T follicular helper cell (primary cell): ENCODE measurements around the gene LRRC3.

Experiments
- DNase-seq: peaks from one replicate; pipeline ENCODE4 v3.0.0-alpha.2; 2020; ENCODE audit warnings: low read depth

The LRRC3 gene

DNA sequence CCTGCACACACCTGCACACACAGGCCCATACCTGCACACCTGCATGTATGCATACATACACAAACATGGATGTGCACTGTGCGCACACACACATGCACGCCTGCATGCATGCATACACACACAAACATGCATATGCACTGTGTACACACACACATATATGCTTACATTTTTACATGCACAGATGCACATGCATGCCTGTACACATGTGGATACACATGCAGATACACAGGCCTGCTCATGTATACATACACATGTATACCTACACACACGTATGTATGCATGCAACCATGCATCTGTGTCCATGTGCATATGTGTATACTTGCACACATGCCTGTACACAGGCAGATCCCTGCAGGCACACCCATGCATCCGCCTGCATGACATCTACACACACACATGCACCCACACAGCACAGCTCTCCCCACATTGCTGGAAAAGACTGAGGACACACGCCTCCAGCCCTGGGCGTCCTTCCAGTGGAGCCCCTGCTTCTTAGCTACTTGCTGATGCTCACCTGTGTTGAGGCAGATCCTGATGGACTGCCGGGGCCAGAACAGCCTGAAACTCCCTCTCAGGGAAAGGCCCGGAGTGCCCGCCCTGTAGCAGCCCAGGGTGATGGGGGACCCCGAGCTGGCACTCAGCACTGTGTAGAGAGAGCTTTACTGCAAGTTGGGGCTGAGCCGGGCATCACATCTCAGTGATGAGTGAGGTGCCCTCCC is 56.1 kb downstream of the LRRC3 start:
- no peak for DNase-seq
